NB4 (cell line): ENCODE measurements around the gene ERBB4.

Source experiments
- DNase-seq: peaks from one replicate; pipeline ENCODE4 v3.0.0; 2010; ENCODE audit warnings: low read depth
- H3K4me3 ChIP-seq: one replicate; pipeline ENCODE4 v1.5.1; 2011; ENCODE audit warnings: mild to moderate bottlenecking, low read depth, low read length, moderate library complexity
- CTCF ChIP-seq: IDR thresholded peaks from one replicate; pipeline ENCODE4 v1.5.1; 2012; ENCODE audit warnings: low read depth, low read length
- MAX ChIP-seq: IDR thresholded peaks from 2 replicates; pipeline ENCODE4 v1.6.1; 2011; ENCODE audit warnings: low read depth, low read length
- MYC ChIP-seq: IDR thresholded peaks from 2 replicates; pipeline ENCODE4 v1.6.1; 2011; ENCODE audit warnings: low read depth, low read length
- POLR2A ChIP-seq: IDR thresholded peaks from 2 replicates; pipeline ENCODE4 v1.6.1; 2011; ENCODE audit warnings: mild to moderate bottlenecking; ENCODE audit not compliant: insufficient read length; ENCODE audit errors: extremely low read depth

Gene ERBB4

GRCh38 chr2:211359347-211359746 is 1179.3 kb downstream of the ERBB4 start:
- H3K4me3 ChIP-seq = no peak overlapping the region
- DNase-seq = no peak
- TF ChIP-seq CTCF (no peak), POLR2A (no peak), MAX (no peak), MYC (no peak)

- DNase-seq = no peak
- no peak overlapping the region for H3K4me3 ChIP-seq
- TF ChIP-seq MYC (no peak), POLR2A (no peak), MAX (no peak), CTCF (no peak)
Measured at GRCh38 chr2:211358504-211358903, 1180.1 kb downstream of the ERBB4 start.

GRCh38 chr2:211354481-211354880 is 1184.1 kb downstream of the ERBB4 start:
- DNase-seq = no peak

GRCh38 chr2:211351987-211352386 is 1186.6 kb downstream of the ERBB4 start:
- TF ChIP-seq MYC = no peak
- no peak for TF ChIP-seq CTCF
- TF ChIP-seq MAX = no peak
- no peak for TF ChIP-seq POLR2A
- H3K4me3 ChIP-seq = no peak overlapping the region
- DNase-seq = no peak

More at GRCh38 chr2:211354481-211354880, 1184.1 kb downstream of the ERBB4 start:
- TF ChIP-seq POLR2A = no peak
- TF ChIP-seq MYC = no peak
- TF ChIP-seq CTCF = no peak
- no peak for TF ChIP-seq MAX
- no peak overlapping the region for H3K4me3 ChIP-seq

GRCh38 chr2:211349031-211349430 is 1189.6 kb downstream of the ERBB4 start:
- TF ChIP-seq CTCF = no peak
- TF ChIP-seq POLR2A = no peak
- no peak for TF ChIP-seq MYC
- TF ChIP-seq MAX = no peak
- H3K4me3 ChIP-seq = no peak overlapping the region
- DNase-seq = no peak

GRCh38 chr2:211347328-211347727 is 1191.3 kb downstream of the ERBB4 start:
- DNase-seq = peak; percentile 24
- TF ChIP-seq CTCF (peak; percentile 41), MAX (no peak)
- H3K4me3 ChIP-seq = no peak overlapping the region
